ENCODE measurements around the gene SLC25A53.
"Not testable (repeated sequence)": the region's sequence is repeated elsewhere in the genome, so short reads cannot be mapped to it uniquely, and the experiment has no call there.

Gene SLC25A53

GRCh38 chrX:104084063-104084462 is 72.7 kb downstream of the SLC25A53 start:
- DNase-seq: no peak
- no peak for TF ChIP-seq CTCF (IDR thresholded peaks at IDR 0.05; ENCODE audit: low read depth, low read length, missing control alignments)
- Histone ChIP-seq H3K36me3 (replicated peaks) (no peaks in the 10 kb centered on the region), H3K4me3 (ENCODE audit: low read depth, low read length) (no peak overlapping the region), H3K27ac (no peak overlapping the region), H3K27me3 (replicated peaks) (no peaks in the 10 kb centered on the region)
- in situ Hi-C loops (cut with HindIII; ENCODE audit: low pct_ligation_motif_present, low sequenced_read_pairs): no loop called here

- H3K36me3 ChIP-seq (replicated peaks); in situ Hi-C loops (cut with HindIII; ENCODE audit: low pct_ligation_motif_present, low sequenced_read_pairs); H3K27ac ChIP-seq; DNase-seq; H3K4me3 ChIP-seq (ENCODE audit: low read depth, low read length); H3K27me3 ChIP-seq (replicated peaks): not testable (repeated sequence)
Measured at GRCh38 chrX:104077854-104078253, 79.0 kb downstream of the SLC25A53 start.

DNA sequence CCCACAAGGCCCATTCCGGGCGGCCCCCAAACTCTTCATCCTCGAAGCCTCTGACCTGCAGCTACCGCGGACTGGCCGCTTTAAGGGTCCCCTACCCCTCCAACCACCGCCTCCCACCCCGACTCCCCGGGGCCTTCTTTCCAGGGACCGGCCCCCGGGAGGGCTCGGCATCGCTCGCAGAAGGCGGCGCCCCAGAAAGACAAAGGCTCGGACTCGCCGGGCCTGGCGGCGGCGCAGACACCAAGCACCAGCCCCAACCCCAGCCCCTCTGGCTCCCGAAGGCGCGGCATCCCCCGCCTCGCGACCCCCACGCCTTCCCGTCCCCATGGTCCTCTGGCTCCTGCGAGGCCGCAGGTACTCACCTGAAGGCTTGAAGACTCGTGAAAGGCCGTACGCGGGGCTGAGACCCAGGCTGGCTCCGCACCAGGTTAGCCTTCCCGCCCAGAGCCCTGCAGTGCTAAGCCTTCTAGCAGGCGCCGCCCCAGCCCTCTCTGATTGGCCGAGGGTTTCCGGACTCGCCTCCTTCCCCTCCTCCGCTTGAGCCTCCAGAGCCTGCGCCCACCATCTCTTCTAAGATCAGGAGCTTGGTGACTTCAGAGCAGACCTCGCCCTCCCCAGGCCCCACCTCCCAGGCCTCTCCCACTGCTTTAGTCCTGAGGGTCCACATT is 80.9 kb downstream of the SLC25A53 start, which contains the start of gene TMSB15C:
Gene TMSB15C (minus strand): TSS at position 459 of the 668 bp plus-strand sequence.
- H3K36me3 ChIP-seq (replicated peaks); DNase-seq; in situ Hi-C loops (cut with HindIII; ENCODE audit: low pct_ligation_motif_present, low sequenced_read_pairs); H3K4me3 ChIP-seq (ENCODE audit: low read depth, low read length); H3K27me3 ChIP-seq (replicated peaks); H3K27ac ChIP-seq: not testable (repeated sequence)

GRCh38 chrX:104062636-104063035 is 94.2 kb downstream of the SLC25A53 start:
- DNase-seq; H3K27me3 ChIP-seq (replicated peaks); H3K36me3 ChIP-seq (replicated peaks); H3K4me3 ChIP-seq (ENCODE audit: low read depth, low read length); in situ Hi-C loops (cut with HindIII; ENCODE audit: low pct_ligation_motif_present, low sequenced_read_pairs); H3K27ac ChIP-seq: not testable (repeated sequence)

DNA sequence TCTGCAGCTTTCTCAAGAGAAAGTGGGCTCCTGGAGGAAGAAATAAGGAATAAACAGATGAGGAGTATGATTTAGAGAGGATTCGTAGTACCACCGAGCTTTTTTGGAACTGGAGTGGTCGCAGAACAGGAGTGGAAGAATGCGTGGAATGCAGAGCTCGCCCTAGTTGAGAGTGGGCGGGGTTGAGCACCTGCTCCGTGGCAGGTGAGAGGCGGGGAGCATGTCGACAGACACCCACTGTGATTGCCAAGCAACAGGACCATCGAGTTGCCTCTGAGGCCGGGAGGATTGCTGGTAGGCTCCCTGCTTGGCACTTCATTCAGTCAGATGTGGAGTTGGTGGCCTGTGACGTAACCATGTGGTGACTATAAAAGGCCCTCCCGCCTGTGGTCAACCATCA is 101.9 kb downstream of the SLC25A53 start:
- H3K27me3 ChIP-seq (replicated peaks); in situ Hi-C loops (cut with HindIII; ENCODE audit: low pct_ligation_motif_present, low sequenced_read_pairs); DNase-seq; H3K27ac ChIP-seq; H3K36me3 ChIP-seq (replicated peaks); H3K4me3 ChIP-seq (ENCODE audit: low read depth, low read length): not testable (repeated sequence)

Measured in brain microvascular endothelial cell (primary cell).